ENCODE results near the gene TPP1. TPM values are rescaled to one million over a fixed set of nuclear protein-coding genes. Genes with fewer than 3 reads are reported as not detected.

TPP1 gene
- total RNA-seq, 1 experiment from 2014 or later = 71.5 TPM

DNA sequence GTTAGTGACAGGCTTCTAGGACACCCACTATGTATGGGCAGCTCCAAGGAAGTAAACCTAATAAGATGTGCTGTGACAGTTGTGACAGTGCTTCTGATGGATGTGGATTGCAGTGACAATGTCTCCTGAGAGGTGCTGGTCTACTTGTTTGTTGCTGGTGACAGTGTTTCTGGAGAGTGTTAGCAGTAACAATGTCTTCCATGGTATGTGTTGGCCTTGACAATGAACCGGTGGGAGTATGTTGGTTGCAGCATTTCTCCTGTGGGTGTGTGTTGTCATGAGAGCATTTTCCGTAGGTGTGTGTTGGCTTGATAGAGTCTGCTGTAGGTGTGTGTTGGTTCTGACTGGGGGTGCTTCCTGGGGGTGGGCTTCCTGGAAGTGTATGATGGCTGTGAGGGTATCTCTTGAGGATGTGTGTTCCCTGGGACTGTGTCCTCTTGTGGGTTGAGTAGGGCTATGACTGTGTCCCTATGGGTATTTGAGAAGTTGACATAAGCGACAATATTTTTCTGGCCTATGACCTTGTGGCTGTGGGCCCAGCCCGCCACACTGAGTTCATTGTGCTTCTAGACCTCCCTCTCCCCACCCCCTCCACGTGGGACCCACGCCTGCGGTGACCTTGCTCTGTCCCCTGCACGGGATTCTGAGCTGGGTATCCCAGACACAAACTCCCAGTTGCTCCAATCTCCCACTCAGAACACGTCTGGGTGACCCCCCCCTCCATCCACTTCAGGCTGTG is 35.2 kb upstream of the TPP1 start:
- no TSS peak for BruUV-seq (replicated peaks)
- CTCF ChIA-PET = no interaction called here
- Mint-ChIP-seq H3K4me1 (ENCODE audit: low read depth, unreplicated experiment) (no peaks in the 10 kb centered on the region), H3K4me3 (ENCODE audit: low read depth, unreplicated experiment) (no peak overlapping the region), H3K27ac (ENCODE audit: unreplicated experiment) (no peak overlapping the region), H3K27me3 (ENCODE audit: unreplicated experiment) (no peaks in the 10 kb centered on the region), H3K9me3 (ENCODE audit: low read depth, unreplicated experiment) (no peaks in the 10 kb centered on the region), H3K36me3 (ENCODE audit: insufficient read depth, unreplicated experiment) (no peaks in the 10 kb centered on the region)
- no peak for DNase-seq
- intact Hi-C loops (cut with micrococcal nuclease; ENCODE audit: unreplicated experiment) = no loop called here
- TF ChIP-seq CTCF (IDR thresholded peaks at IDR 0.05; ENCODE audit: unreplicated experiment) = no peak

DNA sequence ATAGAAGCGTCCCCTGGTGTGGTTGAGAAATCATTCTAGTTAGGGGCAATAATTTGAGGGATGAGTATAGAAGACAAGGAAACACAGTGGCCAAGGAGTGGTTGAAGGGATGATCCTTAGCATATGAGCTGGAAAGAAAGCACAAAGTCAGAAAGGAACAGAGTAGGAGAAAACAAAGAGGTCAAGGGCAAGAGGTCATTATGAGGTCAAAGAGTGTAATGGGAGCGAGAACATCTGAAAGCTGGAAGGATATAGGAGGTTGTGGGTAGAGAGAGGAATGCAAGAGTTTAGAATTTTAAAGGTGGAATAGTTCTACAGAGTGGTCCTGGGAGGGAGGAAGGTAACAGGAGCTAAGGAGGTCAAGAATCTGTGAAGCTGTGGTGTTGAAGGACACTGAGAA is 34.4 kb upstream of the TPP1 start:
- H3K4me3 Mint-ChIP-seq (ENCODE audit: low read depth, unreplicated experiment) = no peak overlapping the region
- no peaks in the 10 kb centered on the region for H3K36me3 Mint-ChIP-seq (ENCODE audit: insufficient read depth, unreplicated experiment)
- no peaks in the 10 kb centered on the region for H3K4me1 Mint-ChIP-seq (ENCODE audit: low read depth, unreplicated experiment)
- H3K9me3 Mint-ChIP-seq (ENCODE audit: low read depth, unreplicated experiment) = no peaks in the 10 kb centered on the region
- CTCF ChIA-PET = no interaction called here
- intact Hi-C loops (cut with micrococcal nuclease; ENCODE audit: unreplicated experiment) = no loop called here
- no peaks in the 10 kb centered on the region for H3K27me3 Mint-ChIP-seq (ENCODE audit: unreplicated experiment)
- no peak for TF ChIP-seq CTCF (IDR thresholded peaks at IDR 0.05; ENCODE audit: unreplicated experiment)
- no TSS peak for BruUV-seq (replicated peaks)
- H3K27ac Mint-ChIP-seq (ENCODE audit: unreplicated experiment) = no peak overlapping the region
- no peak for DNase-seq

GRCh38 chr11:6653097-6653496 is 33.9 kb upstream of the TPP1 start:
- intact Hi-C loops (cut with micrococcal nuclease; ENCODE audit: unreplicated experiment) = no loop called here
- Mint-ChIP-seq H3K36me3 (ENCODE audit: insufficient read depth, unreplicated experiment) (no peaks in the 10 kb centered on the region), H3K9me3 (ENCODE audit: low read depth, unreplicated experiment) (no peaks in the 10 kb centered on the region), H3K27me3 (ENCODE audit: unreplicated experiment) (no peaks in the 10 kb centered on the region), H3K27ac (ENCODE audit: unreplicated experiment) (no peak overlapping the region), H3K4me3 (ENCODE audit: low read depth, unreplicated experiment) (no peak overlapping the region), H3K4me1 (ENCODE audit: low read depth, unreplicated experiment) (no peaks in the 10 kb centered on the region)
- no TSS peak for BruUV-seq (replicated peaks)
- DNase-seq = no peak
- CTCF ChIA-PET = no interaction called here
- TF ChIP-seq CTCF (IDR thresholded peaks at IDR 0.05; ENCODE audit: unreplicated experiment) = no peak

- H3K27me3 Mint-ChIP-seq (ENCODE audit: unreplicated experiment) = no peaks in the 10 kb centered on the region
- CTCF ChIA-PET = no interaction called here
- DNase-seq = no peak
Measured at GRCh38 chr11:6652182-6652581, 33.0 kb upstream of the TPP1 start.

More at GRCh38 chr11:6652182-6652581, 33.0 kb upstream of the TPP1 start:
- Mint-ChIP-seq H3K4me3 (ENCODE audit: low read depth, unreplicated experiment) (no peak overlapping the region), H3K36me3 (ENCODE audit: insufficient read depth, unreplicated experiment) (no peaks in the 10 kb centered on the region), H3K9me3 (ENCODE audit: low read depth, unreplicated experiment) (no peaks in the 10 kb centered on the region), H3K4me1 (ENCODE audit: low read depth, unreplicated experiment) (no peaks in the 10 kb centered on the region), H3K27ac (ENCODE audit: unreplicated experiment) (no peak overlapping the region)
- no TSS peak for BruUV-seq (replicated peaks)
- intact Hi-C loops (cut with micrococcal nuclease; ENCODE audit: unreplicated experiment) = no loop called here
- no peak for TF ChIP-seq CTCF (IDR thresholded peaks at IDR 0.05; ENCODE audit: unreplicated experiment)

Measured in Calu3 (cell line).